HG02938 (cell line): ENCODE measurements around the gene FBN2.
"Not testable (repeated sequence)": the region's sequence is repeated elsewhere in the genome, so short reads cannot be mapped to it uniquely, and the experiment has no call there.

Source experiments
- ATAC-seq: cut with Tn5 transposase; IDR thresholded peaks from one replicate; pipeline ENCODE4 v1.9.1; 2021; ENCODE audit warnings: mild to moderate bottlenecking, moderate library complexity; ENCODE audit not compliant: unreplicated experiment

Gene FBN2

GRCh38 chr5:128432913-128433440, 105.1 kb downstream of the FBN2 start:
- no peak for ATAC-seq

DNA sequence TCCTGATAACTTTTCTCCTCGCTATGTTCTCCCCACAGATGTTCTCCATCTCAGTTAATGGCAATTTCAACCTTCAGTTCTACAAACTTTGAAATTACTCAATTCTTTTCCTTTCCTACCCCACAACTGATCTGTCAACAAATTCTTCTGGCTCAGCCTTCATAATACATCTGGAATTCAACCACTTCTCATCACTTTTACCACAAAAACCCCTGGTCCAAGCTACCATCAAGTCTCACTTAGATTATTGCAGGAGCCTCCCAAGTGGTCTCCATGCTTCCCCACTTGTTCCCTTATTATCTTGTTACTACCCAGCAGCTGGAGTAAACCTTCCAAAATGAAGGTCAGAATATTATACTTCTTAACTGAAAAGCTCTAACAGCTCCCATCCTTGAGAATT, 110.1 kb downstream of the FBN2 start:
- ATAC-seq = no peak

- peak; percentile 86 for ATAC-seq
Measured at GRCh38 chr5:128426090-128426534, 111.9 kb downstream of the FBN2 start.

GRCh38 chr5:128424646-128425045, 113.4 kb downstream of the FBN2 start:
- no peak for ATAC-seq

DNA sequence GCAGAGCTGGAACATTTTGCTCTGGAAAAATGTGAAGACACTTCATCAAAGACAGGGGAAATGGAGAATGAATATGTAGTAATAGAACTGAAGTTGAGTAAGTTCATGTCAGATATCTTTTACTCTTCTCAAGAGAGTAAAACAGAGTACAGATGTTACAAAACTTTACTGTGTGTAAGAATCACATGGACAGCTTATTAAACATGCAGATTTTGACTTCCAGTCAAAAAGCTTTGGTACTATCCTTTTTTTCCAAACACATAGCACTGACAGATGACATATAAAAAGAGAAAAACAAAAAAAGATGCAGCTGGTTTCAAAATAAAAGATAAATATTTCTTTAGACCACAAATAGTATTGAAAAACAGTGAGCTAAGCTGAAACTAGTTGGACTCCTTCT, 115.4 kb downstream of the FBN2 start:
- no peak for ATAC-seq

- ATAC-seq = no peak
Measured at GRCh38 chr5:128414469-128414868, 123.6 kb downstream of the FBN2 start.

GRCh38 chr5:128413356-128413755, 124.7 kb downstream of the FBN2 start:
- no peak for ATAC-seq

DNA sequence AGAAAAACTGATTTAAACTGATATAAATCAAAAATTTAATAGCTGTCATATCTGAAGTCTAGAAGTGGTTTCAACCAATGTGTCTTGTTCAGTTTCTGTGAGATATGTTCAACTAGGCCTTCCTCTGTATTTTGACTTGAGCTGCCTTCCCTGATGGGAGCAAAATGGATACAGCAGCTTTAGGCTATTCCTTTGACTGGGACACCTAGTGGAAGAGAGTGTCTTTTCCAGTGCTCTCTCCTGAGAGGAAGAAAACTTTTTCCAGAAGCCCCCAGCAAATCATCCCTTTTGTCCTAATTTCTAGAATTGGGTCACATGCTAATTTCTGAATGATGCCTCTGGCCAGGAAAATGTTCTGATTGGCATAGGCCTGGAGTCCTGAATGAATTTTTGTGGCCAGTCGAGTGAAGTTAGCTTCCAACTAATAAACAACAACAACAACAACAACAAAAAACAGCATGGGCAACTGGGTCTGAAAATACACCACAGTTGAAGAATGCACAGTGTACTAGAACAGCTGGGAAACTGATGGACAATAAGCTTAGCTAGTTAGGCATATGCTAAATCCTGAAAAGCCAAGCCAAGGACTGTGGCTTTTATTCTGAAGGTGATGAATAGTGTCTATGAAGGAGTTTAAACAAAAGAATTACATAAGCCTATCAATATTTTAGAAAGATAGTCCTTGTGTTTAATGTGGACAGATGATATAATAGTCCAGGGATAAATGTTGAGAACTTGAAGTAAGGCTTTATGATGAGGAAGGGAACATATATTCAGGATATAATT, 125.7 kb downstream of the FBN2 start:
- no peak for ATAC-seq

DNA sequence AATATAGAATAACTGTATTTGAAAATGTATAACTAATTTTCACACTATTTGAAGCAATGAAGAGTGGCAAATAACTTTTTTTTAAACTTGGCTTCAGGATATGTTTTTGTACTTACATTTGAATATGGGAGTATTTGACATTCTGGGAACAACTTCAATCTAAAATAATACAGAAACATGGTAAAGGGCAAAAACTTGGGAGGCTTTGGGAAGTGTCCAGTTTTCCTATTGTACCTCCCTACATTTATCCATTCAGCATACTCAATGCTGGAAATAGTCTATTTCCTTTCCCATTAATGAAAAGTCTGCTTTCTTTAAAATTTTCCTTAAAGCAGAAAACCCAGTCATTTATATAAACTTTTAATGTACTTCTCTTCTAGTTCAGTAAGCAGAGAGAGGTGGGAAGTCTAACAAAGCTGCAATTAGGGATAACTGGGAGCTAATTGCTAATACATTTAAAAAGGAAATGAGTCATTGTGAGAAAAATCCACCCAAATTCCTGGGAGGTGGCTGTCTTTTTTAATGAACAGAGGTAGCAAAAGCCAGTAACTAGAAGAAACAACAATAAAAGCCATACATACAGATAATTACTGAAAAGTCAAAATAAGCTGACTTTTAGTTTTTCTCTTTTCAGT, 128.8 kb downstream of the FBN2 start:
- no peak for ATAC-seq

- ATAC-seq = no peak
Measured at GRCh38 chr5:128408622-128409021, 129.4 kb downstream of the FBN2 start.

DNA sequence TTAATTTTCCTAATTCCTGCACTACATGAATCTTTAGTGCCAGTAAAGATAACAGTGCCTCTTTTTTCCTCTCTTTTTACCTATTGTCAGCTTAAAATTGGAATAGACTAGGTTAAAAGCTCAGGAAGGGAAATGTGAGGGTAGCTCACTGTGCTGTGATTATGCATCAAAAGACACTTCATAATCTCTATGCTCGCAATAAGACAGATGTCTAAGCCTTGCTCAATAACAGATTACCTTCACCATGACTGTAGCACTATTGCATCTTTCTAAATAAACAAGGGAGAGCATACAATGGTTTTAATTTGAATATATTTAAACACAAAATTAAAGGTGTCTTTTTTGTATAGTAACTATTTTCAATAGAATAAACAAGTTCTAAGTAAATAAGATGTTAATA, 130.1 kb downstream of the FBN2 start:
- no peak for ATAC-seq

- no peak for ATAC-seq
Measured at GRCh38 chr5:128406803-128407202, 131.2 kb downstream of the FBN2 start.

GRCh38 chr5:128405159-128405558, 132.9 kb downstream of the FBN2 start:
- ATAC-seq = no peak

- ATAC-seq = no peak
Measured at GRCh38 chr5:128403333-128403732, 134.7 kb downstream of the FBN2 start.

DNA sequence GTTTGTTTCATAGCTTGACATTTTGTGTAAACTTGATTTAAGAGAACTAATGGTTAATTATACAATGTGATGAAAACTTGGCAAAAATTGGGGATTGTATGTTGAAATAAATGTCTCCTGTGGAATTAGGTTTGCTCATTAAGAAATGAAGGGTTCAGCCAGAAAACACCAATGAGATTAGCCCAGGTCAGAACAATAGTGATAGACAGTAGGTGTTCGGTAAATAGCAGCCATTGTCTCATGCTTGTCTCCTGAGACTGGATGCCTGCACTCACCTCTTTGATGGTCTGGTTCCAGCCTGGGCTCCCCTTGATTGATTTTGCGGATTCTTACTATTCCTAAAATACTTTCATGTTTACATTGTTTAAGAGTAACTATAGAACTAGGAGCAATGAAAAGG, 135.5 kb downstream of the FBN2 start:
- no peak for ATAC-seq

DNA sequence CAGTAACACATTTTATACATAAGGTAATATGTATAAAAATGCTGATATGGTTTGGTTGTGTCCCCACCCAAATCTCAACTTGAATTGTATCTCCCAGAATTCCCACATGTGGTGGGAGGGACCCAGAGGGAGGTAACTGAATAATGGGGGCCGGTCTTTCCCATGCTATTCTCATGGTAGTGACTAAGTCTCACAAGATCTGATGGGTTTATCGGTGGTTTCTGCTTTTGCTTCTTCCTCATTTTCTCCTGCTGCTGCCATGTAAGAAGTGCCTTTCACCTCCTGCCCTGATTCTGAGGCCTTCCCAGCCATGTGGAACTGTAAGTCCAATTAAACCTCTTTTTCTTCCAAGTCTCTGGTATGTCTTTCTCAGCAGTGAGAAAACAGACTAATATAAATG, 137.3 kb downstream of the FBN2 start:
- not testable (repeated sequence) for ATAC-seq

GRCh38 chr5:128399111-128399510, 138.9 kb downstream of the FBN2 start:
- ATAC-seq = no peak

- ATAC-seq = no peak
Measured at GRCh38 chr5:128397876-128398275, 140.2 kb downstream of the FBN2 start.

DNA sequence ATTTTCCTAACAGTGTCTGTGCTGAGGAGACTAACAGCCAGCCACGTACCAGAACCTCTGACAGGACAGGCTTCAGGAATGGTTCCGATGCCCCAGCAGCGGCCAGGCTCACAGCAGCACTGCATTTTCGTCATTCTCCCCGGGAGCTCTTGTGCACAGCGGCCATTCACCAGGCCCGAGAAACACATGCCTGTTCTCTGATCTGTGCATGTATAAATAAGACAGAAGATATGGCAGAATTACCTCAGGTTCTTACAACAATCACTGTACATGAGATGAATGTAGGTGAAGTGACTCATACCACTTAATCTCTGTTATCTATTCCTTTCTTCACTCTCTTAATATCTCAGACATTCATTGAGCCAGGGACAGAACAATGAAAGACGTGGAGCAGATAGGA, 143.0 kb downstream of the FBN2 start:
- no peak for ATAC-seq

- ATAC-seq = no peak
Measured at GRCh38 chr5:128384068-128384467, 154.0 kb downstream of the FBN2 start.

- ATAC-seq = no peak
Measured at GRCh38 chr5:128380337-128380736, 157.7 kb downstream of the FBN2 start.

DNA sequence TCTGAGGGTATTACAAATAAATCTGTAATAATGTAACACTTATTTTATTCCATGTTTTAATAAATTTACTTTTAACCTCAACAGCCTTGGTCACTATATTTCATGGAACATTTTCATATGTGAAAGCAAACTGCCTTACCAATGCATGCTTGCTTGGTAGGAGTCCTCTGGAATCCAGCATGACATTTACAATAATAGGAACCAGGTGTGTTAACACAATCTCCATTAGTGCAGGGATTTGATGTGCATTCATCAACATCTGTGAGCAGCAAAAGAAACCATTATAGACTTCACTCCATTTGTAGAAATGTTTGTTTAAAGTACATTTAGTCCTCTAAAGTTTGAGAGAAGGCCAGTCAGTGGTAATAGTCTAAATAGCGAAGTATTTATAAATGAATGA, 159.4 kb downstream of the FBN2 start:
- ATAC-seq = no peak
